ENCODE results near the gene MBD5. TPM values are rescaled to one million over a fixed set of nuclear protein-coding genes. Genes with fewer than 3 reads are reported as not detected.

MBD5 gene
- total RNA-seq, 1 experiment from 2014 or later, result 33.9 TPM

GRCh38 chr2:148565272-148565894, 544.5 kb downstream of the MBD5 start:
- intact Hi-C loops (cut with micrococcal nuclease), result loop anchor here (1.0 kb wide), 1 partner anchor 425 kb away; no protein-coding TSS in a partner anchor
- ChIA-PET CTCF (interaction anchor here (0.7 to 1.5 kb wide), 2 partner anchors 56 to 427 kb away, joined by 3 read pairs; no protein-coding TSS in a partner anchor), POLR2A (no interaction called here)
- H3K27me3 Mint-ChIP-seq (ENCODE audit: insufficient read depth, unreplicated experiment), result no peaks in the 10 kb centered on the region
- BruUV-seq (replicated peaks), result no TSS peak
- no peaks in the 10 kb centered on the region for H3K4me1 Mint-ChIP-seq (ENCODE audit: insufficient read depth, unreplicated experiment)
- DNase-seq (ENCODE audit: unreplicated experiment), result peak; percentile 27
- no peaks in the 10 kb centered on the region for H3K36me3 Mint-ChIP-seq (ENCODE audit: insufficient read depth, unreplicated experiment)
- no peak overlapping the region for H3K27ac Mint-ChIP-seq (ENCODE audit: low read depth, unreplicated experiment)
- TF ChIP-seq CTCF (IDR thresholded peaks at IDR 0.05; ENCODE audit: unreplicated experiment), result peak; percentile 14
- H3K9me3 Mint-ChIP-seq (ENCODE audit: unreplicated experiment), result no peaks in the 10 kb centered on the region
- no peak overlapping the region for H3K4me3 Mint-ChIP-seq (ENCODE audit: unreplicated experiment)

Other genes starting within 250 kb of the MBD5 start
- 11.2 and 11.9 TPM in 2 replicates for gene ACVR2A, start 176.1 kb upstream of the MBD5 start, total RNA-seq (2022)
- 38.0 and 53.3 TPM in 2 replicates for gene ORC4, start 354 bp upstream of the MBD5 start, total RNA-seq (2022)

Data from MCF 10A (cell line).